Effector memory CD4-positive, alpha-beta T cell (primary cell): ENCODE measurements around the gene KIAA0586.

Experiments used
- DNase-seq, 3 donors: peaks; one replicate each; pipeline ENCODE4 v3.0.0-alpha.2; 2020
- H3K27ac ChIP-seq: 2 replicates; pipeline ENCODE4 v1.7.0; 2013; ENCODE audit warnings: mild to moderate bottlenecking, low read length, moderate library complexity; ENCODE audit not compliant: insufficient read depth, poor library complexity, severe bottlenecking
- H3K27me3 ChIP-seq: replicated peaks from 2 replicates; pipeline ENCODE4 v1.7.0; 2013; ENCODE audit warnings: mild to moderate bottlenecking, low read length; ENCODE audit not compliant: insufficient read depth, control insufficient read depth, poor library complexity, severe bottlenecking
- H3K36me3 ChIP-seq: 2 replicates; pipeline ENCODE4 v1.7.0; 2013; ENCODE audit warnings: mild to moderate bottlenecking, low read length, moderate library complexity; ENCODE audit not compliant: control insufficient read depth, insufficient read depth
- H3K4me1 ChIP-seq: 2 replicates; pipeline ENCODE4 v1.7.0; 2013; ENCODE audit warnings: low read length, mild to moderate bottlenecking; ENCODE audit not compliant: control insufficient read depth, insufficient read depth, poor library complexity, severe bottlenecking
- H3K4me3 ChIP-seq: 2 replicates; pipeline ENCODE4 v1.7.0; 2013; ENCODE audit warnings: low read length, low read depth, mild to moderate bottlenecking; ENCODE audit not compliant: insufficient read depth, poor library complexity, severe bottlenecking
- H3K9me3 ChIP-seq: 2 replicates; pipeline ENCODE4 v1.7.0; 2013; ENCODE audit warnings: mild to moderate bottlenecking, low read length, moderate library complexity; ENCODE audit not compliant: control insufficient read depth

The KIAA0586 gene

DNA sequence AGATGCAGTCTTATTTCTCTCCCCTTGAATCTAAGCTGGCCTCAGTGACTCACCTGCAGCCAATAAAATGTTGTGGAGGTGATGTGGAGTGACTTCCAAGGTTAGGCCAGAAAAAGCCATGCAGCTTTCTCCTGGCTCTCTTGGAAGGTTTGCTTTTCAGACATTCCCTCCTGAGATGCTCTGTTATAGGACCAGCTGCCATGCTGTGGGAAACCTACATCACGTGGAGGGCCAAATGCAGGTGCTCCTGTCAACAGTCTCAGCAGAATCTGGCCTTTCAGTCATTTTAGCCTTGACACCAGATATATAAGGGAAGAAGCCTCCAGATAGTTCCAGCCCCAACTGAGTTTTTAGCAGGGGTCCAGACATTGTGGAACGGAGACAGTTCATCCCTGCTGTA lies 172.2 kb downstream of the KIAA0586 start:
- Histone ChIP-seq H3K27me3 (no peaks in the 10 kb centered on the region), H3K4me1 (peaks cover 5% of the 10 kb centered on the region), H3K27ac (no peak overlapping the region), H3K36me3 (no peaks in the 10 kb centered on the region), H3K9me3 (no peaks in the 10 kb centered on the region), H3K4me3 (no peak overlapping the region)
- no peak for DNase-seq
